Esophagus muscularis mucosa (tissue), 4 donors: ENCODE data around the gene SPACA7.

Experiments used
- EP300 ChIP-seq: sonication (generic); formaldehyde crosslinking; IDR thresholded peaks from one replicate; pipeline ENCODE4 v1.6.1; 2017; ENCODE audit warnings: antibody characterized with exemption
- POLR2A ChIP-seq: fragments of 450-650 bp; IDR thresholded peaks from one replicate; pipeline ENCODE4 v1.6.1; 2017; ENCODE audit warnings: antibody characterized with exemption, moderate library complexity, mild to moderate bottlenecking, low read depth
- POLR2AphosphoS5 ChIP-seq, 2 donors: sonication (generic); formaldehyde crosslinking; IDR thresholded peaks; one replicate each; pipeline ENCODE4 v1.6.1; 2017; ENCODE audit warnings: antibody characterized with exemption in 2 of 2
- TF ChIP-seq, protein P1 (sequence below), 3 experiments: fragments of 200-600 bp in 2 of 3; fragments of 450-650 bp in 1 of 3; sonication (generic) in 2 of 3; IDR thresholded peaks; one replicate each; pipeline ENCODE4 v1.5.1; 2017 to 2019; ENCODE audit warnings: antibody characterized with exemption in 3 of 3, mild to moderate bottlenecking in 2 of 3, moderate library complexity in 1 of 3

DNA sequence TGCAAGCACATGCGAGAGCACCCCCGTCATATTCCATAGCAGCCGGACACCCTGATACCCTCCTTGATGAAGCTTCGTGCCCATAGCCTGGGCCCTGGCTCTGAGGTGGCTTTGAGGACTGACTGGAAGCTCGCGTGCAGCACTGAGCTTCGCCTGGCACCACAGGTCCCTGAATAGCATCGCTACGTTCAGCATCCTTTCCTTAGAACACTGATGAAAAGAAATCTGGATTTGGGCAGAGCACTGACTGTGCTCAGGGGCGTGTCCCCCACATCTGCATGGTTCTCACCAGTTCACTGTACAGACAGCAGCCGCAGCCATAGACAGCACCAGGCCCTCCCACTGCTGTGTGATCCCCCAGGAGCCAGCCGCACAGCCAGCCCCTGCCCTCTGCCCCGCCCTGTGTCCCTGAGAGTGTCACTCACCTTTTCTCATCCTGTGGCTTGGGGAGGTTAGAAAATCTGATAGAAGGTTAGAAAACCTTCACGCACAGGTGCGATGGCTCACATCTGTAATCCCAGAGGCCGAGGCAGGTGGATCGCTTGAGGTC lies 49.3 kb upstream of the SPACA7 start:
- TF ChIP-seq POLR2A = no peak
- no peak for TF ChIP-seq EP300
- TF ChIP-seq, protein P1, sequence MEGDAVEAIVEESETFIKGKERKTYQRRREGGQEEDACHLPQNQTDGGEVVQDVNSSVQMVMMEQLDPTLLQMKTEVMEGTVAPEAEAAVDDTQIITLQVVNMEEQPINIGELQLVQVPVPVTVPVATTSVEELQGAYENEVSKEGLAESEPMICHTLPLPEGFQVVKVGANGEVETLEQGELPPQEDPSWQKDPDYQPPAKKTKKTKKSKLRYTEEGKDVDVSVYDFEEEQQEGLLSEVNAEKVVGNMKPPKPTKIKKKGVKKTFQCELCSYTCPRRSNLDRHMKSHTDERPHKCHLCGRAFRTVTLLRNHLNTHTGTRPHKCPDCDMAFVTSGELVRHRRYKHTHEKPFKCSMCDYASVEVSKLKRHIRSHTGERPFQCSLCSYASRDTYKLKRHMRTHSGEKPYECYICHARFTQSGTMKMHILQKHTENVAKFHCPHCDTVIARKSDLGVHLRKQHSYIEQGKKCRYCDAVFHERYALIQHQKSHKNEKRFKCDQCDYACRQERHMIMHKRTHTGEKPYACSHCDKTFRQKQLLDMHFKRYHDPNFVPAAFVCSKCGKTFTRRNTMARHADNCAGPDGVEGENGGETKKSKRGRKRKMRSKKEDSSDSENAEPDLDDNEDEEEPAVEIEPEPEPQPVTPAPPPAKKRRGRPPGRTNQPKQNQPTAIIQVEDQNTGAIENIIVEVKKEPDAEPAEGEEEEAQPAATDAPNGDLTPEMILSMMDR (IDR thresholded peaks at IDR 0.05) = no peak
- TF ChIP-seq POLR2AphosphoS5 (IDR thresholded peaks at IDR 0.05) = no peak
